ENCODE measurements around the gene SLC19A2.
"Not testable (repeated sequence)": the region's sequence is repeated elsewhere in the genome, so short reads cannot be mapped to it uniquely, and the experiment has no call there.

Gene SLC19A2, protein sequence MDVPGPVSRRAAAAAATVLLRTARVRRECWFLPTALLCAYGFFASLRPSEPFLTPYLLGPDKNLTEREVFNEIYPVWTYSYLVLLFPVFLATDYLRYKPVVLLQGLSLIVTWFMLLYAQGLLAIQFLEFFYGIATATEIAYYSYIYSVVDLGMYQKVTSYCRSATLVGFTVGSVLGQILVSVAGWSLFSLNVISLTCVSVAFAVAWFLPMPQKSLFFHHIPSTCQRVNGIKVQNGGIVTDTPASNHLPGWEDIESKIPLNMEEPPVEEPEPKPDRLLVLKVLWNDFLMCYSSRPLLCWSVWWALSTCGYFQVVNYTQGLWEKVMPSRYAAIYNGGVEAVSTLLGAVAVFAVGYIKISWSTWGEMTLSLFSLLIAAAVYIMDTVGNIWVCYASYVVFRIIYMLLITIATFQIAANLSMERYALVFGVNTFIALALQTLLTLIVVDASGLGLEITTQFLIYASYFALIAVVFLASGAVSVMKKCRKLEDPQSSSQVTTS

DNA sequence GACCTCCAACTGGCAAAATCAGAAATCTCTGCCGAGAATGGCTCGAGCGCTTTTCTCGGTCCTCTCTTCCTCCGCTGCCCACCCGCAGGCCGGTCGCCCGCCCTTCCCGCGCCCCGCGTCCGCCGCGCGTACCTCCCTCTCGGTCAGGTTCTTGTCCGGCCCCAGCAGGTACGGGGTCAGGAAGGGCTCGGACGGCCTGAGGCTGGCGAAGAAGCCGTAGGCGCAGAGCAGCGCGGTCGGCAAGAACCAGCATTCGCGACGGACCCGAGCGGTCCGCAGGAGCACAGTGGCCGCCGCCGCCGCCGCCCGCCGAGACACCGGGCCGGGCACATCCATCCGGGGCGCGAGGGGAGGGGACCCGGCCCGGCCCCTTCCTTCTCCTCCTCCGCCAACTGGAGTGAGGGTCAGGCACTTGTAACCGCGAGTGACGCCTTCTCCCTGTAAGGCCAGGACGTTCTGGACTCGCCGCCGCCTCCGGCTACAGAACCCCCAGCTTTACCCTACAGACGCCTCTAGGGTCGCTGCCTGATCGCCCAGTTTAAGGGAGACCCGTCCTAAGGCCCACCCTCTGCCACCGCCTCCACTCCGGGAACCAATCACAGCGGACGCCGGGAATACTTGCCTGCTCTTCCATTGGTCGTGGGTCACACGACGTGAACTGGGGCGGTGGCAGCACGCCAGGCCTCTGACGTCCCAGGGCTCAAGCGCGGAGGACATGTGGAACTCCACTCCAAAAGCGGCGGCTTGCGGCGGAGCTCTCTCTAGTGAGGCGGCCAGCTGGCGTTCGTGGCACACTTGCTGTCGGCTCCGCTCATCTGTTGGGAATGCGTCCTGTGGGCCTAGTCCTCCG lies at the start of gene SLC19A2:
SLC19A2 (minus strand) TSS at position 514 of the 850 bp plus-strand sequence; CDS start at position 336, 178 bp downstream.
- peak; percentile 99 for DNase-seq (ENCODE audit: low read depth)

DNA sequence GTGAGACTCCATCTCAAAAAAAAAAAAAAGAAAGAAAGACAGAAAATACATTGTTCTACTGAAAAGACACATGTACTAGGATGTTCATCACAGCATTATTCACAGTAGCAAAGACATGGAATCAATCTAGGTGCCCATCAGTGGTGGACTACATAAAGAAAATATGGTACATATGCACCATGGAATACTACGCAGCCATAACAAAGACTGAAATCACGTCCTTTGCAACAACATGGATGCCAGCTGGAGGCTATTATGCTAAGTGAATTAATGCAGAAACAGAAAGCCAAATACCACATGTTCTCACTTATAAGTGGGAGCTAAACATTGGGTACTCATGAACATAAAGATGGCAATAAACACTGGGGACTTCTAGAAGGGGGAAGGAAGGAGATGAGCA lies 48.9 kb upstream of the SLC19A2 start:
- DNase-seq (ENCODE audit: low read depth), result no peak

DNA sequence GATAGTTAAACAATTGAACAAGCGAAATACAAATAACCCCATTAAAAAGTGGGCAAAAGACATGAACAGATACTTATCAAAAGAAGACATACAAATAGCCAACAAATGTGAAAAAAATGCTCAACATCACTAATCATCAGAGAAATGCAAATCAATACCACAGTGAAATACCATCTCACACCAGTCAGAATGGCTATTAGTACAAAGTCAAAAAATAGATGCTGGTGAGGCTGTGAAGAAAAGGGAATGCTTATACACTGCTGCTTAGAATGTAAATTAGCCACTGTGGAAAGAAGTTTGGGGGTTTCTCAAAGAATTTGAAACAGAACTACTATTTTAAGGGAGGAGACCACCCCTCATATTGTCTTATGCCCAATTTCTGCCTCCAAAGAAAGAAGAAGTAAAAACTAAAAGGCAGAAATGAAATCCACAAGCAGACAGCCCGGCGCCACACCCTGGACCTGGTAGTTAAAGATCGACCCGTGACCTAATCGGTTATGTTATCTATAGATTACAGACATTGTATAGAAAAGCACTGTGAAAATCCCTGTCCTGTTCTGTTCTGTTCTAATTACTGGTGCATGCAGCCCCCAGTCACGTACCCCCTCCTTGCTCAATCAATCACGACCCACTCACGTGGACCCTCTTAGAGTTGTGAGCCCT lies 47.9 kb upstream of the SLC19A2 start:
- not testable (repeated sequence) for DNase-seq (ENCODE audit: low read depth)

DNA sequence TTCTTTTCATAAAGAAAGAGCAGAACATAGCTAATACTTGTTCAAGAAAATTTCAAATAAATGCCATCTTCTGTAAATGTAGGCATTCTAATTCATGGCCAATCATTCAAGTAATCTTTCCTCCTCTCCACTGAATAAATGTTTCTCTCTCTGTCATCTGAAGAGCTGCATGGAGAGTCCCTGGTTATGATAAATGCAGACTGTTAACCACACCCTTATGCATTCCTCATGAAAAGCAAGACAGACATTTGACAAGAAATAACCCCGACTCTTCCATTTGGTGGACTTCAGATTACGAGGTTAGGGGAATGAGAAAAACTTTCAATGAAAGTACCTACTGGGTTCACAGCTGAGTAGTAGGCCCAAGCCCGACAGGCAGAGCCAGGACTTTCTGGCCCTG lies 44.7 kb upstream of the SLC19A2 start:
- no peak for DNase-seq (ENCODE audit: low read depth)

DNA sequence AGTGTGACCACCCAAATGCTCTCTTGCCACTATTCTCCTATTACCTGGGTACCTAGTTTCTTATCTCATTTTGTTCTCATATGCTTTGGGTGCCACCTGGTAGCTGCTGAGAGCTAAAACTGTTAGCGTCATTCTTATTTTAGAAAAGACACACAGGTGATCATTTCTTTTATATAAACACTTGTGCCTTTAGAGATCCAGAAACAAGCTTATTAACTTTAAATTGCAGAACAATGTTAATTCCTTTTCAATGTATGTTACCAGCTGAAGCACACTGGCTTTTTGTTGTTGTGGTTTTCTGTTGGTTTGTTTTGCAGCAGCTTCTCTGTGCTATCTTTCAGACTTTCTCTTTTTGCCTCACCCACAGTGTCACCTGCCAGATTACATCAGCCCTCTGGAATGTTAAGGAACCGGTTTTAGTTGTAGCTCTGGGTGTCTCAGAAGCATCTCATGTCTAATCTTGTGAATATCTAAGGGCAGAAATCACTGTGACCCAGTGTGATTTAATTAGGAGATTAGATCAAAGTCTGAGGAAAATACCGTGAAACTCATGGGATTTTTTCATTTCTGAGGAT lies 43.4 kb upstream of the SLC19A2 start:
- DNase-seq (ENCODE audit: low read depth), result no peak

DNA sequence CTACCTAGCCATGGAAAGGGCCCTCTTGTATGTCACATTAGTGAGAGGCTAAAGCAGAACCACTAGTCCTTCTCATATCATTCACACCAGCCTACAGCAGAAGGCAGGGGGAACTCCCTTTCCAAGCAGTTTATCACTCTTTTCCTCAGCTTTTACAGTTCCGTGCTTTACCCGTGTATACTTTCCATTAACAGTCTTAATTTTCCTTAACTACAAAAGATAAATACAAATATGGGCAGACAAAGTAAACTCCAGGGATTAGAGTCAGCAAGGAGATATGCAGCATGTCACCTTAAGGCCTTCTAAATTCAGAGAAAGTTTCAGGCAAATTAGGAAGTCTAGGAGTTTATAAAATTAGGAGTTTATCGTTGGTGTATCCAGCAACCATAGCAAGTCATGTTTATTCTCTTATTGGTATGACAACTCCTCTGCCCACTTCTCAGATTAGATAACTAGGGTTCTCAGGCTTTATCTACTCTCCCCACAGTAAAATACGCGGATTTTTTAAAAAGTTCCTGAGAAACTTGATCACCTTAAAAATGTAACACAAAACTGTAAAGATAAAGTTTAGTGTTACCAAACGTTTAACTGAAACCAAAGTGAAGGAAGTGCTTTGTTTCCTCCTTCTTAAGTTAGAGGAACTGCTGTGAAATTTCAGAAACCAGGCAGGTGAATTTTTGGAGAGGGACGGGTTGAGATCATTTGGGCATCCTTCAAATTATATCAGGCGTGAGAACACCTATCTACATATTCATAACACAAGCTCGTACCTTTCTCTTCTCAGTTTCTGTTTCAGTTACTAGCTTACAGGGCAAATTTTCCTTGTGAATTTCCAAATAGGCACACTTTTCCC lies 42.7 kb upstream of the SLC19A2 start:
- DNase-seq (ENCODE audit: low read depth), result no peak

DNA sequence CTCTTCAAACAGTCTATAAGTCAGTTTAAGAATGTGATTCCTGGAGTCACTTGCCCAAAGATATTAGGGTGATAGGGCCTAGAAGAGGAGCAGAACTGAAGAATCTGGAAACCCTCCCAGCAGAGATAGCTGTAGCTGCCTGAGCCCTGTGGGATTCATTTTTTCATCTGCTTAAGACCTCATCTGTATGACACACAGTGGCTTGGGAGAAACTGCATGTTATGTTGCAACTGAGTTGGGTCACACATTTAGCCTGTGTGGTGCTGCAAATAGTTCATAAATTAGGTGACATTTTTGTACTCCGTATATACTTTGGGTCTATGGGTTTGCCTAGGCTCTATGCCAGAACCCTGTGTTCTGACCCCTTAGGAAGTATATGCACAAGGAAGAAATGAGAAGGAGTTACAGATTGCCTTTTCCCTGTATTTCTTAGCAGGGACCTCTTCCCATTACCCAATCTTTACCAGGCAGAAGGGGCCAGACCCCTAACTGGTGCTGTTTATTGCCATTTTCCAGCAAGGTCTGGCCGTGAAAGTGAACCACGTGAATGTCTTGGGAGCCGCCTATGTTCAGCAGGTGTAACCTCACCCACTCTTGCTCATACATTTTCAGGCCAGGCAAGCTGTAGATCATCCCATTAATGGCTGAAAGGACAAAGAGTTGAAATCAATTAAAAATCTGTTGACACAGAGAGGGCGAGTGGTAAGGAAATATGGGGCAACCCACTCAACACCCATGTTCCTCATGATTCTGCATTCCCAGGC lies 41.9 kb upstream of the SLC19A2 start:
- peak; percentile 5 for DNase-seq (ENCODE audit: low read depth)

DNA sequence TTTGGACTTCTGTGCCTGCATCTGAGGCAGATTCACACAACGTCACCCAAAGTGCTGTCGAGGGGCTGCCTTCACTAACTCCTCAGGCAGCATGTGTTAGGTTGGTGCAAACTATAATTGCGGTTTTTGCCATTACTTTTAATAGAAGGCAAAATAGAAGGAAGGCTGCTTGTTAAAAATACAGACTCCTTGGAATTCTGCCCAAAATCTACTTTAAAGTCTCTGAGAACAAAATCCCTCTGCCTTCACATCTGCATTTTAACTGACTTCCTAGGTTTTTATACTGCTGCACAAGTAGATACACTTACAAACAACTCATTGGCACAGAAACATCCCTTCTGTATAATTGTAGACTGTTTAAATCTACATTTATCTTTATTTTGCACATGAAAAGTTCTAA lies 41.3 kb upstream of the SLC19A2 start:
- no peak for DNase-seq (ENCODE audit: low read depth)

DNA sequence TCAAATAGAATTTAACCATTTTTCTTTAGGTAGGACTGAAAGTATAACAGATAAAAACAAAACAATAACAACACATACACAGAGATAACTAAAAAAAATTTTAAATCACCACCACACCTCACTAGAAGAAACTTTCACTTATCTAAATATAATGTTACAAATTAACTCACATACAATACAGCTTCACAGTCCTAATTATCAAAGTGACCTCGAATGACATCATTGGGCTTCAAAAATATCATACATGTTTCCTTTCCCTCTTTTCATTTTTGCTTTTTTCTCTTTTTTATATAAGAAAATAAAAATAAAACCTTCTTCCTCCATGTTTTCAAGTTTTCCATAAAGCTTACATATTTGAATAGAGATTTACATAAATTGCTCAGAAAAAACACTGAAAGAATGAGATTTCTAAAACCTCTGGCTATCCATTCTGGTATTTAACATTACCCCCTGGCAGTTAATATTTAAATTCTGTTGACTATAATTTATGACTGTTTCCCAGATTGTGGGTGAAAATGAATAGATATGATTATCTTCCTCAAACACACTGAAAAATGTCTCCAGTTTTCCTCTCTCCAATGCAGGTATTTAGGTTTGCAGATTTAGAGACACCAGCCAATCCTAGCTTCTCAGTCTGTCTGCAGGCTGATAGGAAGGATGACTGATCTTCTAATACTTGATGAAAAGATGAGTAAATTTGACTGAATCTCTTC lies 40.5 kb upstream of the SLC19A2 start:
- no peak for DNase-seq (ENCODE audit: low read depth)

DNA sequence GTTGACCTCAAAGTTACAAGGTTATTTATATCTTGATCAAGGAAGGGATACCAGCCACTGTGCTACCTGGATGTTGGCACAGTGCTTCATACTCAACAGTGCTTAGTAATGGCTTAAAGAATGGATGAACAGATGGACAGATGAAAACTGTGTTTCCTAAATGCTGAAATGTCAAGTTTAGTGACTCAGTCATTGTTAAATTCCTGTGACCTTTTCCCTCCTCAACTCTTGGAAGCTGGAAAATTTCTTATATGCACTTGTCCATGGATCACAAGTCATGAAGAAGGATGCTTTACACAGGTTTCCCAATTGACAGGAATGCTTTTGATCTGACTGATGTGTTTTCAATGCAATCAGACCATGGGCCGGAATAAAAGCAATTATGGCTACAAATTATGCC lies 39.6 kb upstream of the SLC19A2 start:
- DNase-seq (ENCODE audit: low read depth), result no peak

DNA sequence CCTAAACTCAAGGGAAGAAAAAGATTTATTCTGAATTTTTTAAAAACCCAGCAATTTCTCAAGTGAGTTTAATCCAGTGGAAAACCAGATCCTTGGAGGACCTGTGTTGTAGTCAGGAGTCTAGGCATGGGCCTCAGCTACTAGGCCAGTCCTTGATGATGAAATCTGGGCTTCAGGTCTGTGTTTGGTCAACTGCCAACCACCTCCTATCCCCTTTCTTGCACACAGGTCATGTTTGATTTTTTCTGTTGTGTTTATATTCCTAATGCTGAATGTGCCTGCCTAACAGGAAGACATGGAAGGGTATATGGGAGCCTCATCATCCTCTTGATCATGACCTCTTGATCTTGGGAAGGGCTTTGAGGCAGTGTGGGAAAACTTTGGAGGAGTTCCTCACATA lies 38.2 kb upstream of the SLC19A2 start:
- no peak for DNase-seq (ENCODE audit: low read depth)

DNA sequence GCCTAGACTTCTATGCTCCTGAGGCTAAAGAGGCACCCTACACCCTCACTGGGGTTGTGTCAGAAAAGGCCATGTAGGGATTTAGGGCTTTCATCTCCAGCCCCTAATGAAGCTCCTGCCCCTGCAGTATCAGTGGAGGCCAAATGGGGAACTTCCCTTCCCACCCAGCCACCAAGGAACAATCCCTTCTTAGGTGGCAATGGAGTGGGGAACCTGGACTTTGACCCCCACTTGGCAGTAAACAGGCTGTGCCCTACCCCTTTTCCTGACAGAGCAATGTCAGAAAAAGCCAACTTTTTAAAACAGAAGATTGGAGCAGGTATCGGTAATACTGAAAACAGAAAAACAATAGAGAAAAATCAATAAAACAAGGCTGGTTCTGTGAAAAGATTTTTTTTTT lies 35.5 kb upstream of the SLC19A2 start:
- DNase-seq (ENCODE audit: low read depth), result no peak

DNA sequence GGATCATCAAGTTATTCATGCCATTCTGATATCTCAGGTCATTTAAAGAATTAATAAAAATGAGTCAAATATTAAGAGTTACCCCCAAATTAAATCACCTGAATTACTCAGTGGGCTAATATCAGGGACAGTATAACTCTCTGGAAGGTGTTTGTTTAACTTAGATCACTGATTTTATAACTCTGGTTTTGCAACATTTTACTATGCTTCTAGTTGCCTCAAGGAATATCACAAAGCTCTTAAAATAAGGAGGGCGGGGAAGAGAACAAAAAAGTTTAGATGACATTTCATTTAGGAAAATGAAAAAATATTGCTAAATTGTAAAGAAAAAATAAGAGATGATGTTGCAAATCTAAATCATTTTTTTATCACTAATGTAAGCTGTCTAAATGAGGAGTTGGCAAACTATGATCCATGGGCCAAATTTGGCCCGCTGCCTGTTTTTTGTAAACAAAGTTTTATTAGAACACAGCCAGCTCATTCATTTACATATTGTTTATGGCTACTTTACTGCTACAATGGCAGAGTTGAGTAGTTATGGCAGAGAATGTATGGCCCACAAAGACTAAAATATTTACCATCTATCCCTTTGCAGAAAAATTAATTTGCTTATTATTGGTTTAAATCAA lies 31.9 kb upstream of the SLC19A2 start:
- no peak for DNase-seq (ENCODE audit: low read depth)

DNA sequence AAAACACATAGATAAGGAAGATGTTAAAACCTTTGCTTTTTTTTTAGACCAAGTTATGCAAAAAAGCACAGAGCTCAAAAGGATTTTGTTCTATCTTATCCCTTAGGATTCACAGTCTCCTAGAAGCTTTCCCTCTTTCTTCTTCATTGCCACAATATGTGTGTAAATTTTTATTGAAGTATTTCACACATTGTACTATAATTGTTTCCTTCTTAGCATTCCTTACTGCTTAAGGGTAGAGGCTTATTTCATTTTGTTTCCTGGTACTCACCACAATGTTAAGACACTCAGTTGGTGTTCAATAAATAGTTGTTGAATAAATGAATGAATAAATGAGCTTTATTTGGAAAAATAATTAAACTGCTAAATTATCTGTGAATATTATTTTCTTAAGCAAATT lies 29.9 kb upstream of the SLC19A2 start:
- no peak for DNase-seq (ENCODE audit: low read depth)

DNA sequence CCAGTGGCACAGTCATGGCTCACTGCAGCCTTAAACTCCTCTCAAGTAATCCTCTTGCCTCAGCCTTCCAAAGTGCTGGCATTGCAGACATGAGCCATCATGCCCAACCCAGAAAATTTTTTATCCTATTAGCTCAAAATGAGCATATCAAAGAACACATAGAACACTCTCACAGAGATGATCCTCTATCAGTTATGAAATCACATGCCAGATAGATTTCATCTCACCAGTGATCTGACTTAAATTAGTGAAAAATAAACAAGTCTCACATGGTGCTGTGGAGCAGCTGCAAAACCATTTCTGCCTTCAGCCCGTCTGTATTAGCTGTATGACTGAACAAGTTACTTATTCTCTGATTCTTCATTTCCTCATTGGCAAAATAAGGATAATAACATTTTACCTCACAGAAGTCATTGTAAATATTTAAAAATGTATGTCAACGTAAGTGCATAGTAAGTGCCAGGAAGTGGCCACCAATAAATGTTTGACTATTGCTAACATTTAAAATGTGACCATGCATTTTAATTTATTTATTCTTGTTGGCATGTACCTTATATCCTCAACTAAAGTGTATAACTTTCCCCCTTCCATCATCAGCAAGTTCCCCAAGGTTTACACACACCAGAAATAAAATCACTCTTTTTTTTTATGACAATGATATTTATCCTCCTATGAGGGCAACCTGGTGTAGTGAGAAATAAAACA lies 29.0 kb upstream of the SLC19A2 start:
- DNase-seq (ENCODE audit: low read depth), result no peak

DNA sequence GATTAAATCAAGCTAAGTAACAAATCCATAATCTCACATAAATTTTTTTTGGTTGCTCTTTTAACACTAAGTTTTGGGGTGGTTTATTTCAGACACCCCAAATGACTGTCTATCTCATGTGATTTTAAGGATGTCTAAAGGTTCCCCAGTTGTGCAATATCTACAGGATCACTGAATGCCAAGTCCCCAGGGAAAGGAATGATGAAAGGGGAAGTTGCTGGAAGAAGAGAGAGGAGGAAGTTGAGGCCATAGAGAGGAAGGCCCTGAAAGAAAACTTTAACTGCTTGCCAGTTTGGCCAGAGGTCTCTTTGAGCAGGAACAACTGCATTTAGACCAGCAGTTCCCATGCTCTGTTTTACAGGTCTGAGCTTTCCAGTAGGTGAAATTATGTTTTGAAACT lies 27.5 kb upstream of the SLC19A2 start:
- no peak for DNase-seq (ENCODE audit: low read depth)

DNA sequence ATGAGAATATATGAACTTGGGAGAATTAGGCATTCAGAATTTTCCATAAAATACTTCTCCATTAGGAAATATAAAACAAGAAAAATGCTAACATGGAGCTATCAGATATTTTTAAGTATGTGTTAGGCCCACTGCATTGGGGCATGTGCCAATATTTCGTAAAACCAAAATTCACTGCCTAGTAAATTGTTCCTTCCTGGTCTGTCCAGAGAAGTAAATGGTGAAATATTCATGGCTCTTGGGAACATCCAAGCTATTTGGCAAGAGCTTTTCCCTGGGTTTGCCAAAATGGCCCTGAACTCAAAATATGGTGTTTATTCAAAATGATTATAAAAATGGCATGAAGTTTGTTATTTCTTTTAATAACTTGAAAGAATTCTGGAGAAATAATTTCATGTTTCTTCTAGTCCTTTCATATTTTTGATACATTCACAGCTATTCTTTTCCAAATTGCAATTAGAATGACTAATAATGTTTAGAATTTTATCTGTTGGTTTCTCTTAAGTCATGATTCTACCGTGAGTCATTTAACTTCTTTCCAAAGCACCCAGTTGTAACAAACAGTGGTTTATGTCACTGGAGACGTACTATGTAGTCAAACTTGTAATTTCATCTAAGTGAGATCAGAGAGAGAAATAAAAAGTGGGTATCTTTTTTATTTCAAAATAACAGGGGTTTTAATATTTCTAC lies 25.7 kb upstream of the SLC19A2 start:
- DNase-seq (ENCODE audit: low read depth), result peak; percentile 75

DNA sequence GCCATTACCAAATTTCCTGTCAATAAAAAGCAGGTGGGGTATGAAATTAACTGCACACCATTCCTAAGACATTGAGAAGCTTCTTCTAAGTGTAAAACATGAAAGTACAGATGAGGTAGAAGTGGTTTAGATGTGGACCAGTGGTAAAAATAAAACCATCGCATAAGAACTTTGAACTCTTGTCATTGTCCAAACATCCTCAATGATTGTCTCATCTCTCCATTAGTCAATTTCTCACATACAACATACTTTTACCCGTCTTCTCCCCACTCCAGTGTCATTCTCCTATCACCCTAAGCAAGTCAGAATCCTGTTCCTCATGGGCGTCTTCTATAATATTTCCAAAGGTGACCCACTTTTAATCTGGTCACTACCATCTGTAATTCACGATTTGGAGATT lies 24.3 kb upstream of the SLC19A2 start:
- DNase-seq (ENCODE audit: low read depth), result no peak

All from EH (cell line).